ENCODE results near the gene AUTS2. TPM values are rescaled to one million over a fixed set of nuclear protein-coding genes. Genes with fewer than 3 reads are reported as not detected.

AUTS2 gene
- total and polyA plus RNA-seq, 2 of the 8 experiments (the other 6 are each of a cell fraction or from before 2014, with no cell fraction given) = 25.9 to 101 TPM

- Histone ChIP-seq H2BK20ac (ENCODE audit: low read length) (no peak overlapping the region), H3K4me2 (ENCODE audit: insufficient read depth in 1 of 2, low read depth in 2 of 2, low read length in 2 of 2) (no peak overlapping the region), H3K18ac (ENCODE audit: extremely low read depth, low read length) (no peak overlapping the region), H3K14ac (ENCODE audit: insufficient read length) (no peak overlapping the region), H4K20me1 (replicated peaks in 1 of 2; ENCODE audit: control insufficient read depth in 1 of 2, insufficient read depth in 2 of 2, low read length in 2 of 2) (no peaks in the 10 kb centered on the region), H3K27ac (ENCODE audit: low read depth, low read length) (no peak overlapping the region), H4K5ac (ENCODE audit: insufficient read length, low read depth, low read length) (no peak overlapping the region), H2BK15ac (ENCODE audit: low read length) (no peak overlapping the region), H3K79me2 (ENCODE audit: control insufficient read depth in 1 of 2, insufficient read depth in 2 of 2, low read length in 2 of 2) (no peaks in the 10 kb centered on the region), H4K8ac (ENCODE audit: extremely low read depth, insufficient read depth, low read length) (no peak overlapping the region; the same call in 1 of the 2 replicates), H3K4me1 (replicated peaks in 1 of 4; ENCODE audit: control insufficient read depth in 3 of 4, insufficient read depth in 4 of 4, low read length in 3 of 4) (peaks cover 0 to 6% (median 0%) of the 10 kb centered on the region in 4 experiments; a peak in 2 of 7 replicates), H3K27me3 (replicated peaks in 1 of 4; ENCODE audit: control insufficient read depth in 3 of 4, extremely low read depth in 1 of 4, insufficient read depth in 3 of 4, low read length in 3 of 4) (no peaks in the 10 kb centered on the region), H2BK5ac (ENCODE audit: low read depth, low read length) (no peak overlapping the region), H3K79me1 (ENCODE audit: low read depth, low read length) (no peaks in the 10 kb centered on the region), H3K23ac (ENCODE audit: insufficient read length) (no peak overlapping the region), H2BK12ac (ENCODE audit: low read depth, low read length) (no peak overlapping the region), H2BK120ac (replicated peaks; ENCODE audit: low read depth, low read length) (no peak overlapping the region), H2AK5ac (ENCODE audit: low read depth, low read length) (no peak overlapping the region), H3K4me3 (ENCODE audit: extremely low read depth in 1 of 4, insufficient read depth in 2 of 4, low read depth in 3 of 4, low read length in 4 of 4) (no peak overlapping the region), H3K9me3 (ENCODE audit: insufficient read depth in 2 of 2, low read depth in 1 of 2, low read length in 1 of 2) (no peaks in the 10 kb centered on the region), H2AFZ (ENCODE audit: low read length) (no peak overlapping the region), H3K36me3 (ENCODE audit: control insufficient read depth in 2 of 4, insufficient read depth in 4 of 4, low read length in 3 of 4) (no peaks in the 10 kb centered on the region), H3K4ac (replicated peaks; ENCODE audit: insufficient read length, low read depth, low read length) (no peak overlapping the region), H3K9ac (replicated peaks in 1 of 4; ENCODE audit: extremely low read depth in 1 of 4, low read depth in 3 of 4, low read length in 3 of 4) (no peak overlapping the region), H3K56ac (replicated peaks; ENCODE audit: insufficient read length, low read depth, low read length) (no peak overlapping the region), H4K91ac (replicated peaks; ENCODE audit: insufficient read length, low read length) (no peak overlapping the region), H3K23me2 (ENCODE audit: low read depth, low read length) (no peaks in the 10 kb centered on the region)
- FAIRE-seq (no peak), DNase-seq (ENCODE audit: low read depth in 1 of 2, low spot score in 2 of 2) (no peak)
- POLR2A ChIA-PET (ENCODE audit: partially characterized antibody) = interaction anchor here (0.6 kb wide), 1 partner anchor 38 kb away, joined by 3 read pairs; no protein-coding TSS in a partner anchor
- TF ChIP-seq SAP30 (IDR thresholded peaks at IDR 0.05; ENCODE audit: insufficient read depth, insufficient replicate concordance, low read length) (no peak), SP4 (IDR thresholded peaks at IDR 0.05; ENCODE audit: low read length) (no peak), SP2 (IDR thresholded peaks at IDR 0.05; ENCODE audit: low read length) (no peak)
- 80% methylated on average over 6 of the region's 6 CpGs; no CpG with 5 or more reads in 1 of the 2 experiments for WGBS, 2 experiments (ENCODE audit: extremely low coverage in 1 of 2, insufficient coverage in 1 of 2, insufficient read length in 1 of 2, insufficient replicate concordance in 2 of 2, low coverage in 1 of 2, low lambda C conversion rate in 2 of 2, missing lambda C conversion rate in 1 of 2)
- CTCF ChIA-PET (ENCODE audit: partially characterized antibody) = no interaction called here
Measured at GRCh38 chr7:69889976-69890351, 291.7 kb downstream of the AUTS2 start.
